Keratinocyte (primary cell): Measurements from ENCODE around the gene RNASE9. TPM values are rescaled to one million over a fixed set of nuclear protein-coding genes. Genes with fewer than 3 reads are reported as not detected.
"Not testable (repeated sequence)": the region's sequence is repeated elsewhere in the genome, so short reads cannot be mapped to it uniquely, and the experiment has no call there.

ENCODE experiments used
- DNase-seq: peaks from one replicate; pipeline ENCODE4 v3.0.0-alpha.2; 2011; ENCODE audit warnings: low read depth, missing footprints, low spot score
- FAIRE-seq: peaks from 2 replicates; lab custom pipeline; 2011; peaks lifted over from hg19 to GRCh38; lab: Jason Lieb, UNC
- H2AFZ ChIP-seq: 2 replicates; pipeline ENCODE4 v1.6.0; 2012; ENCODE audit warnings: low read length, control low read depth, inconsistent platforms; ENCODE audit not compliant: control insufficient read depth
- H3K27ac ChIP-seq: 2 replicates; pipeline ENCODE4 v1.5.1; 2011; ENCODE audit warnings: low read length; ENCODE audit not compliant: control insufficient read depth, insufficient read depth
- H3K27me3 ChIP-seq: 3 replicates; pipeline ENCODE4 v1.6.0; 2011; ENCODE audit warnings: low read length; ENCODE audit not compliant: control insufficient read depth, insufficient read depth; ENCODE audit errors: extremely low read depth
- H3K36me3 ChIP-seq, 2 experiments: 2 replicates in 1 of 2; 3 replicates in 1 of 2; pipeline ENCODE4 v1.5.1; 2011; ENCODE audit warnings: low read length in 2 of 2, mild to moderate bottlenecking in 1 of 2; ENCODE audit not compliant: control insufficient read depth in 2 of 2, insufficient read depth in 2 of 2; ENCODE audit errors: extremely low read depth in 1 of 2
- H3K4me1 ChIP-seq: 3 replicates; pipeline ENCODE4 v1.5.1; 2011; ENCODE audit warnings: low read length; ENCODE audit not compliant: control insufficient read depth, insufficient read depth; ENCODE audit errors: extremely low read depth
- H3K4me2 ChIP-seq: 3 replicates; pipeline ENCODE4 v1.6.0; 2011; ENCODE audit warnings: low read depth, low read length; ENCODE audit not compliant: control insufficient read depth, insufficient read depth; ENCODE audit errors: extremely low read depth
- H3K4me3 ChIP-seq, 3 experiments: fragments of 200-600 bp in 1 of 3; sonication (generic) in 1 of 3; 2 replicates in 2 of 3; 3 replicates in 1 of 3; pipeline ENCODE4 v1.5.1; 2011 to 2016; ENCODE audit warnings: low read length in 3 of 3, mild to moderate bottlenecking in 3 of 3, control low read depth in 2 of 3, inconsistent platforms in 1 of 3, low read depth in 1 of 3, mixed read lengths in 1 of 3, mixed run types in 1 of 3, moderate library complexity in 1 of 3; ENCODE audit not compliant: control insufficient read depth in 2 of 3, insufficient read depth in 2 of 3; ENCODE audit errors: extremely low read depth in 1 of 3
- H3K79me2 ChIP-seq: 2 replicates; pipeline ENCODE4 v1.6.0; 2012; ENCODE audit warnings: low read length; ENCODE audit not compliant: control insufficient read depth, insufficient read depth
- H3K9ac ChIP-seq: 3 replicates; pipeline ENCODE4 v1.6.0; 2011; ENCODE audit warnings: low read length; ENCODE audit not compliant: control insufficient read depth, insufficient read depth; ENCODE audit errors: extremely low read depth
- H3K9me1 ChIP-seq: 3 replicates; pipeline ENCODE4 v1.6.0; 2011; ENCODE audit warnings: low read length; ENCODE audit not compliant: control insufficient read depth, insufficient read depth; ENCODE audit errors: extremely low read depth
- H3K9me3 ChIP-seq: 2 replicates; pipeline ENCODE4 v1.5.1; 2012; ENCODE audit warnings: low read depth, low read length; ENCODE audit not compliant: control insufficient read depth
- H4K20me1 ChIP-seq: 3 replicates; pipeline ENCODE4 v1.6.0; 2011; ENCODE audit warnings: low read length; ENCODE audit not compliant: control insufficient read depth, insufficient read depth; ENCODE audit errors: extremely low read depth
- EZH2 ChIP-seq: IDR thresholded peaks from one replicate; pipeline ENCODE4 v1.6.1; 2012; ENCODE audit warnings: inconsistent platforms, mild to moderate bottlenecking, low read length, moderate library complexity
- dilution Hi-C: fragments of 300-500 bp; cut with MboI; formaldehyde crosslinking; loops from one replicate; pipeline ENCODE4 v1.7.0; 2020; ENCODE audit warnings: low sequenced_read_pairs; ENCODE audit not compliant: extremely low pct_ligation_motif_present
- polyA plus RNA-seq, 5 experiments: library from polyadenylated mRNA; depleted of rRNA in 3 of 5; stranded (reverse) in 3 of 5; stranded (forward) in 1 of 5; unstranded in 1 of 5; fragments of >200 nt; gene quantifications; 1 replicate in 1 of 5; 2 replicates in 3 of 5; 3 replicates in 1 of 5; pipeline versions ENCODE4 v1.2.1 to v1.2.3, GENCODE V29; 2011 to 2012; ENCODE audit warnings: missing spikeins in 2 of 5, low read depth in 1 of 5, low replicate concordance in 1 of 5
- TF ChIP-seq, protein P1 (sequence below), 3 experiments: IDR thresholded peaks in 1 of 3; conservative IDR thresholded peaks in 1 of 3; optimal IDR thresholded peaks in 1 of 3; 2 replicates in 2 of 3; 3 replicates in 1 of 3; pipeline versions ENCODE3 to v1.5.1; 2011; ENCODE audit warnings: low read length in 3 of 3, mild to moderate bottlenecking in 3 of 3, moderate library complexity in 2 of 3, control low read depth in 1 of 3, inconsistent platforms in 1 of 3; ENCODE audit not compliant: insufficient read depth in 2 of 3; ENCODE audit errors: extremely low read depth in 1 of 3

RNASE9 gene
- polyA plus RNA-seq, 1 donor (not counting 4 experiments of a cell fraction or from before 2014, with no cell fraction given), result not detected

DNA sequence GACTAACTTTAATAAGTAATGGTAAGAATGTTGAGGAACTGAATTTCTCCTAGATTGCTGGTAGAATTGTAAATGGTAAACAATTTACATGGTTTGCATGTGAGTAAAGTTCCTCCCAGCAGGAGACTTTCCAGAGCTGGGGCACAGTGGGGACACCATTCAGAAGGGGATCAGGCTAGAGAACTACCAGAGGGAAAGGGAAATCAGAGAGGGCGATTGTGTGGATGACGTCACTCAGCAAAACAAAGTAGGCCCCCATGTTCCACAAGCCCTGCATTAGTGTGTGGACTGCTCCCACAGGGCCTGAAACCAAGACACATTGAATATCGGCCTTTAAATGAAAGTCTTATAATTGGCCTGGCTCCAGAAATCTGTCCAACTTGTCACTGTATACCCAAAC, 17.5 kb upstream of the RNASE9 start:
- Histone ChIP-seq H3K36me3 (no peaks in the 10 kb centered on the region), H3K27ac (no peak overlapping the region), H3K9me3 (no peaks in the 10 kb centered on the region), H3K4me2 (no peak overlapping the region), H3K9me1 (no peaks in the 10 kb centered on the region), H3K4me1 (no peaks in the 10 kb centered on the region), H3K4me3 (no peak overlapping the region), H4K20me1 (no peaks in the 10 kb centered on the region), H3K79me2 (no peaks in the 10 kb centered on the region), H3K27me3 (no peaks in the 10 kb centered on the region), H2AFZ (no peak overlapping the region), H3K9ac (no peak overlapping the region)
- FAIRE-seq, result no peak
- dilution Hi-C loops, result no loop called here
- TF ChIP-seq, protein P1, sequence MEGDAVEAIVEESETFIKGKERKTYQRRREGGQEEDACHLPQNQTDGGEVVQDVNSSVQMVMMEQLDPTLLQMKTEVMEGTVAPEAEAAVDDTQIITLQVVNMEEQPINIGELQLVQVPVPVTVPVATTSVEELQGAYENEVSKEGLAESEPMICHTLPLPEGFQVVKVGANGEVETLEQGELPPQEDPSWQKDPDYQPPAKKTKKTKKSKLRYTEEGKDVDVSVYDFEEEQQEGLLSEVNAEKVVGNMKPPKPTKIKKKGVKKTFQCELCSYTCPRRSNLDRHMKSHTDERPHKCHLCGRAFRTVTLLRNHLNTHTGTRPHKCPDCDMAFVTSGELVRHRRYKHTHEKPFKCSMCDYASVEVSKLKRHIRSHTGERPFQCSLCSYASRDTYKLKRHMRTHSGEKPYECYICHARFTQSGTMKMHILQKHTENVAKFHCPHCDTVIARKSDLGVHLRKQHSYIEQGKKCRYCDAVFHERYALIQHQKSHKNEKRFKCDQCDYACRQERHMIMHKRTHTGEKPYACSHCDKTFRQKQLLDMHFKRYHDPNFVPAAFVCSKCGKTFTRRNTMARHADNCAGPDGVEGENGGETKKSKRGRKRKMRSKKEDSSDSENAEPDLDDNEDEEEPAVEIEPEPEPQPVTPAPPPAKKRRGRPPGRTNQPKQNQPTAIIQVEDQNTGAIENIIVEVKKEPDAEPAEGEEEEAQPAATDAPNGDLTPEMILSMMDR (optimal IDR thresholded peaks at IDR 0.05 in 1 of 3, IDR thresholded peaks at IDR 0.05 in 1 of 3, conservative IDR thresholded peaks at IDR 0.05 in 1 of 3; ENCODE audit: extremely low read depth in 1 of 3, insufficient read depth in 2 of 3, low read length in 3 of 3), result no peak
- TF ChIP-seq EZH2, result no peak
- DNase-seq, result no peak

DNA sequence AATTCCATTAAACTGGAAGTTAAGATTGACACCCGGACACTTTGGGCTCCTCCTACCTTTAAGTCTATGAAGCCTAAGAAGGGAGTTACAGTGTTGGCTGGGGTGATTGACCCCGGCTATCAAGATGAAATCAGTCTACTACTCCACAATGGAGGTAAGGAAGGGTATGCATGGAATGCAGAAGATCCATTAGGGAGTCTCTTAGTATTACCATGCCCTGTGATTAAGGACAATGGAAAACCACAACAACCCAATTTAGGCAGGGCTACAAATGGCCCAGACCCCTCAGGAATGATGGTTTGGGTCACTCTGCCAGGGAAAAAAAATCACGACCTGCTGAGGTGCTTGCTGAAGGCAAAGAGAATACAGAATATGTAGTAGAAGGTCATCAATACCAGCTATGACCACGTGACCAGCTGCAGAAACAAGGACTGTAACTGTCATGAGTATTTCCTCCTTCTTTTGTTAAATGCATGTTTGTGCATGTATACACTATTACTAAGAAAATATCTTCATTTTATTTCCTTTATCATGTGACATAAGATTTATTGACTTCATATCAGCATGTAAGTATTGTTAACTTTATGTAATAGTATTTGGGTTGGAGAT, 11.6 kb upstream of the RNASE9 start:
- H3K79me2 ChIP-seq, H3K27me3 ChIP-seq, H4K20me1 ChIP-seq, FAIRE-seq, H3K4me2 ChIP-seq, H3K36me3 ChIP-seq, H3K9me3 ChIP-seq, H2AFZ ChIP-seq, H3K4me3 ChIP-seq, H3K9me1 ChIP-seq, H3K9ac ChIP-seq, dilution Hi-C loops, DNase-seq, H3K27ac ChIP-seq, H3K4me1 ChIP-seq: not testable (repeated sequence)

DNA sequence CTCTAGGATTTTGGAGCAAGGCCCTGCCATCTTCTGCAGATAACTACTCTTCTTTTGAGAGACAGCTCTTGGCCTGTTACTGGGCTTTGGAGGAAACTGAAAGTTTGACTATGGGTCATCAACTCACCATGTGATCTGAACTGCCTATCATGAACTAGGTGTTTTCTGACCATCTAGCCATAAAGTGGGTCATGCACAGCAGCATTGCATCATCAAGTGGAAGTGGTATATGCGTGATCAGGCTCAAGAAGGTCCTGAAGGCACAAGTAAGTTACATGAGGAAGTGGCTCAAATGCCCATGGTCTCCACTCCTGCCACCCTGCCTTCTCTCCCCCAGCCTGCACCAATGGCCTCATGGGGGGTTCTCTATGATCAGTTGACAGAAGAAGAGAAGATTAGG, 9.9 kb upstream of the RNASE9 start:
- dilution Hi-C loops, DNase-seq, H3K9me1 ChIP-seq, H3K27ac ChIP-seq, H3K9me3 ChIP-seq, H3K36me3 ChIP-seq, H2AFZ ChIP-seq, H4K20me1 ChIP-seq, H3K27me3 ChIP-seq, FAIRE-seq, H3K4me3 ChIP-seq, H3K4me1 ChIP-seq, H3K4me2 ChIP-seq, H3K79me2 ChIP-seq, H3K9ac ChIP-seq: not testable (repeated sequence)

DNA sequence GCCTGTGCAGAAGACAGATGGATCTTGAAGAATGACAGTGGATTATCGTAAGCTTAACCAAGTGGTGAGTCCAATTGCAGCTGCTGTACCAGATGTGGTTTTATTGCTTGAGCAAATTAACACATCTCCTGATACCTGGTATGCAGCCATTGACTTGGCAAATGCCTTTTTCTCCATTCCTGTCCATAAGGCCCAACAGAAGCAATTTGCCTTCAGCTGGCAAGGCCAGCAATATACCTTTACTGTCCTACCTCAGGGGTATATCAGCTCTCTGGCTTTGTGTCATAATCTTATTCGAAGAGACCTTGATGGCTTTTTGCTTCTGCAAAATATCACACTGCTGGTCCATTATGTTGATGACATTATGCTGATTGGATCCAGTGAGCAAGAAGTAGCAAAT, 9.0 kb upstream of the RNASE9 start:
- DNase-seq, H3K79me2 ChIP-seq, H3K9me3 ChIP-seq, H3K27ac ChIP-seq, H3K9ac ChIP-seq, dilution Hi-C loops, FAIRE-seq, H4K20me1 ChIP-seq, H3K27me3 ChIP-seq, H3K36me3 ChIP-seq, H3K4me2 ChIP-seq, H3K9me1 ChIP-seq, H3K4me1 ChIP-seq, H2AFZ ChIP-seq, H3K4me3 ChIP-seq: not testable (repeated sequence)
